Measurements from ENCODE around the gene IL17A.

DNA sequence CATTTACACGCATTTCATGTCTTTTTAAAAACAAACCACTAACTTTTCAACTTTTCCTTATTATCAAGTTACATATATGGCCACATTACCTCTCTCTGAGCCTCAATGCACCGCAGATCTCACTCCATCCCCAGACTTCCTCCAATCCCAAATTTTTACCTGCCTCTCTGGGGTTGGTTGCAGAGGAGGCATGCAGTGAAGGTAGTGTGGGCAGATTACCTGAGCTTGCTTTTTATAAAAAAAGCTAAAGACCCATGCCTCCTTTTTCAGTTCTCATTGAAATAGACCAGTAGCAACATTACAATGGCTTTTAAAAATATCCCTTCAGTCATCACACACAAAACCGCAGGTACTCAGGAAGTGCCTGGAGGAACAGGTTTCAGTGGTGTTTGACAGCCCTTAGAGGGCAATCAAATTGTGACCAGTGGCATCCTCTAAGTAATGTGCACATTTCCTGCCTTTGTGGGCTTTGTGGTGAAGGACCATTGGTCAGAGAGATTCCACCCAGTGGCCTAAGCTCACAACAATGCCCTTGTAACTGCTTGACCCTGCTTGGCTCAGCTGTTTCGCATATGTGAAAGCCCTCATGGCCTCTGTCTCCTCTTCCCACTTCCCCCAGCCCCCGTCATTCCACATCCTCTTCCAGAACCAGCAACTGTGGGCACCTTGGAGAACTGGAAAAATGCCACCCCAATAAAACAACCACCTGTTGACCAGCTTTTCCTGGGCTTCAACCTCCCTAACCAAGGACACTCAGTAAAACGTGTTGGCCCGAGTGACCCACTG lies 30.2 kb upstream of the IL17A start:
- no peak for TF ChIP-seq POLR2AphosphoS5 (IDR thresholded peaks at IDR 0.05; ENCODE audit: borderline replicate concordance, low read depth, low read length)
- no peak for TF ChIP-seq EZH2 (IDR thresholded peaks at IDR 0.05)
- no peak for TF ChIP-seq FOXP2 (optimal IDR thresholded peaks at IDR 0.05; ENCODE audit: control extremely low read depth, extremely low read length, insufficient read depth)
